ENCODE measurements around the gene DGCR2. TPM values are rescaled to one million over a fixed set of nuclear protein-coding genes. Genes with fewer than 3 reads are reported as not detected.

DGCR2 gene
- polyA plus RNA-seq, 1 donor (not counting 4 experiments of a cell fraction or from before 2014, with no cell fraction given): 23.2 TPM

GRCh38 chr22:18994056-18994455 lies 128.2 kb downstream of the DGCR2 start:
- H3K9me1 ChIP-seq (ENCODE audit: control insufficient read depth, extremely low read depth, insufficient read depth, low read length): no peaks in the 10 kb centered on the region
- DNase-seq (ENCODE audit: low read depth, low spot score) (no peak), FAIRE-seq (no peak)
- H3K79me2 ChIP-seq (ENCODE audit: control insufficient read depth, insufficient read depth, low read length): no peaks in the 10 kb centered on the region
- dilution Hi-C loops (cut with MboI; ENCODE audit: extremely low pct_ligation_motif_present, low sequenced_read_pairs): no loop called here
- H3K4me3 ChIP-seq (ENCODE audit: control insufficient read depth in 2 of 3, extremely low read depth in 1 of 3, insufficient read depth in 2 of 3, low read depth in 1 of 3, low read length in 3 of 3): no peak overlapping the region
- TF ChIP-seq EZH2 (IDR thresholded peaks at IDR 0.05; ENCODE audit: low read length): no peak
- no peak for TF ChIP-seq CTCF (optimal IDR thresholded peaks at IDR 0.05 in 1 of 3, IDR thresholded peaks at IDR 0.05 in 1 of 3, conservative IDR thresholded peaks at IDR 0.05 in 1 of 3; ENCODE audit: extremely low read depth in 1 of 3, insufficient read depth in 2 of 3, low read length in 3 of 3)
- H4K20me1 ChIP-seq (ENCODE audit: control insufficient read depth, extremely low read depth, insufficient read depth, low read length): no peaks in the 10 kb centered on the region
- no peaks in the 10 kb centered on the region for H3K36me3 ChIP-seq (ENCODE audit: control insufficient read depth in 2 of 2, extremely low read depth in 1 of 2, insufficient read depth in 2 of 2, low read length in 2 of 2)
- H3K9ac ChIP-seq (ENCODE audit: control insufficient read depth, extremely low read depth, insufficient read depth, low read length): no peak overlapping the region
- H3K27me3 ChIP-seq (ENCODE audit: control insufficient read depth, extremely low read depth, insufficient read depth, low read length): peaks cover 4% of the 10 kb centered on the region
- no peak overlapping the region for H2AFZ ChIP-seq (ENCODE audit: control insufficient read depth, low read length)
- H3K4me1 ChIP-seq (ENCODE audit: control insufficient read depth, extremely low read depth, insufficient read depth, low read length): no peaks in the 10 kb centered on the region
- no peaks in the 10 kb centered on the region for H3K9me3 ChIP-seq (ENCODE audit: control insufficient read depth, low read depth, low read length)
- no peak overlapping the region for H3K27ac ChIP-seq (ENCODE audit: control insufficient read depth, insufficient read depth, low read length)
- no peak overlapping the region for H3K4me2 ChIP-seq (ENCODE audit: control insufficient read depth, extremely low read depth, insufficient read depth, low read depth, low read length)

GRCh38 chr22:18992543-18993198 lies 129.5 kb downstream of the DGCR2 start:
- DNase-seq (ENCODE audit: low read depth, low spot score): no peak
- Histone ChIP-seq H3K36me3 (ENCODE audit: control insufficient read depth in 2 of 2, extremely low read depth in 1 of 2, insufficient read depth in 2 of 2, low read length in 2 of 2) (no peaks in the 10 kb centered on the region), H3K4me2 (ENCODE audit: control insufficient read depth, extremely low read depth, insufficient read depth, low read depth, low read length) (no peak overlapping the region), H4K20me1 (ENCODE audit: control insufficient read depth, extremely low read depth, insufficient read depth, low read length) (no peaks in the 10 kb centered on the region), H3K9me3 (ENCODE audit: control insufficient read depth, low read depth, low read length) (no peaks in the 10 kb centered on the region), H3K79me2 (ENCODE audit: control insufficient read depth, insufficient read depth, low read length) (no peaks in the 10 kb centered on the region), H3K4me3 (ENCODE audit: control insufficient read depth in 2 of 3, extremely low read depth in 1 of 3, insufficient read depth in 2 of 3, low read depth in 1 of 3, low read length in 3 of 3) (no peak overlapping the region), H3K9me1 (ENCODE audit: control insufficient read depth, extremely low read depth, insufficient read depth, low read length) (no peaks in the 10 kb centered on the region), H3K27ac (ENCODE audit: control insufficient read depth, insufficient read depth, low read length) (no peak overlapping the region), H3K27me3 (ENCODE audit: control insufficient read depth, extremely low read depth, insufficient read depth, low read length) (peaks cover 4% of the 10 kb centered on the region), H3K4me1 (ENCODE audit: control insufficient read depth, extremely low read depth, insufficient read depth, low read length) (no peaks in the 10 kb centered on the region), H3K9ac (ENCODE audit: control insufficient read depth, extremely low read depth, insufficient read depth, low read length) (no peak overlapping the region), H2AFZ (ENCODE audit: control insufficient read depth, low read length) (no peak overlapping the region)
- no peak for FAIRE-seq
- TF ChIP-seq CTCF (optimal IDR thresholded peaks at IDR 0.05 in 1 of 3, IDR thresholded peaks at IDR 0.05 in 1 of 3, conservative IDR thresholded peaks at IDR 0.05 in 1 of 3; ENCODE audit: extremely low read depth in 1 of 3, insufficient read depth in 2 of 3, low read length in 3 of 3): no peak
- no peak for TF ChIP-seq EZH2 (IDR thresholded peaks at IDR 0.05; ENCODE audit: low read length)
- dilution Hi-C loops (cut with MboI; ENCODE audit: extremely low pct_ligation_motif_present, low sequenced_read_pairs): no loop called here
